ENCODE results near the gene NF1.

Gene NF1

DNA sequence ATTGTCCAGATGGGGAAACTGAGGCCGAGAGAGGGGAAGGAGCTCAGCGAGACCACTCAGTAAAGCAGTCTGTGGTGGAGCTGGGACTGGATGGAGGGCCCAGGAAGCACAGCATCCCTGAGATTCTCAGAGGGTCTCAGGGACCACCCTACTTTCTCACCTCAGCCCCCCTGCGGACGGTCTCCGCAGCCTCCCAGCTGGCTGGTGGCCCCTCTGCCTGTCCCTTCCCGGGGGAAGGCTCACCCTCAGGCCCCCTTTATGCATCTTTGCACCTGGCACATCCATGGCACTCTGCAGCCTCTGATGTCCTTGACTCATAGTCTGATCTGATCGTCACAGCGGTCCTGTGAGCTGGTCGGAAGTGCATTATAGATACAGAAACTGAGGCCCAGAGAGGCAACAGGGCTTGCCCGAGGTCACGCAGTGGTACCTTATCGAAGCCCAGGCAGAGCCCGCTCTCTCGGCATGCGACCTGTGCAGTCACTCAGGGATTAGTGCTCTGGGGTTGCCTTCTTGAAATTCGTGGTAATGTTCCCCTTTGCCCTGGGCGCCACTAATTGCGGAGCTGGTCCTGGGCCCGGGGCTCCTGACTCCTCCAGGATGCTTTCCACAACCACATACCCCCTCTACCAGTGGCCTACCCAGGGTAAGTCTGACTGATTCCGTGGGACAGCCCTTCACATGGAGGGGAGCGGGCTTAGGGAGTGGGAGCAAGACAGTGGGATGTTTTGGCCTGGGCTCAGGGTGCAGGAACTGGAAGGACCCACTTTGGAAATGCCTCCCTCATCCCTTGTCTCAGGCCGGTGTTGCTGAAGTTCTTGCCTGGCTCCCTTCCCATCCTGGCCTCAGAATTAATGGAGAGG is 321.1 kb downstream of the NF1 start:
- no peak for DNase-seq

DNA sequence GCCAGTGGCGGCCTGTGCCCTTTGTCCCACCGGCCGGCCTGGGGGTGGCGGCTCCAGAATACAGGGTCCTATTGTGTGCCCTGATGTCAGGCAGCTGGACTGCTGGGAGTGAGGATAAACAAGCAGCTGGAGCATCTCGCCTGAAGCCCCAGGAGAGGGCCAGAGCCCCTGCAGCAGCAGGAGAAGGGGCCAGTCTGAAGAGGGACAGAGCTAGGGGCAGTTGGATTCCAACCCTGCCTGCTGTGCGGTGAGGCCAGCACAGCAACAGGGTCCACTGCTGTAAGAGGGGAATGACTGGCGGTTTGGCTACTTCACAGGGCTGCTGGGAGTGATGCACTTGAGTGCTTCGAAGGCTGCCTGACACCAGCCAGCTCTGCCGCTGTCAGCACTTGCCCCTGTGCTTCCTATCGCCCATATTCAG is 321.7 kb downstream of the NF1 start:
- no peak for DNase-seq

DNA sequence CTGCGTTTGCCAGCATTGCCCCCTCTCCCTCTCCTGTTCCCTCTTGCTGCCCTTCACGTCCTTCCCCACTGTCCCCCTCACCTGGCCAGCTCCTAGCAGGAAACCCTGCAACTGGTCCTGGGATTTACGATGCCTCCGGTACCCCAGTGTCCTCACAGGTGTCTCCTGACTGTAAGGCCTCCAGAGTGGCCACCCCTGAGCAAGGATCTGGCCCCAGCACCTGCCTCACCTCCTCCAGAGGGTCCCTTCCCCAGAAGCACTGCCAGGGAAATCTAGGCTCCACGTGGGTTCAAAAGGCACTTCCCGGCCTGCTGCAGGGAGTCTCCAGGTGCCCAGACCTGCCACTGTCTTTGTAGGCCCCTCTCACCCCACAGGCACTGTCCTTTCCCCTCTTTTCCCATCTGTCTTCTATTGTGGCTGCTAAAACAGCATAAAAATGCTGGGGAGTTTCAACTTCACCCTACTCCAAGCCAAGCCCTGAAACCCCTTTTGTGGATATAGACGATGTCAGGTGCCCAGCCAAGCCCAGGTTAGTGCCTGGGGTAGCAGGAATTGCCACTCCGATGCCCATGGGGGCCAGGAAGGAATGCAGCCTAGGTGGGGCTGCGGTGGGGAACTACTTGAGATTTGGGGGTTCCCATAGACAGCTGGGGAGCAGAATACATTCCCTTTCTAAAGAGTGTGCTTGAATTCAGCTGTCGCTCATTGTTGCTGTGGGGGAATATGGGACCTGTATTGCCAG is 322.4 kb downstream of the NF1 start:
- no peak for DNase-seq

DNA sequence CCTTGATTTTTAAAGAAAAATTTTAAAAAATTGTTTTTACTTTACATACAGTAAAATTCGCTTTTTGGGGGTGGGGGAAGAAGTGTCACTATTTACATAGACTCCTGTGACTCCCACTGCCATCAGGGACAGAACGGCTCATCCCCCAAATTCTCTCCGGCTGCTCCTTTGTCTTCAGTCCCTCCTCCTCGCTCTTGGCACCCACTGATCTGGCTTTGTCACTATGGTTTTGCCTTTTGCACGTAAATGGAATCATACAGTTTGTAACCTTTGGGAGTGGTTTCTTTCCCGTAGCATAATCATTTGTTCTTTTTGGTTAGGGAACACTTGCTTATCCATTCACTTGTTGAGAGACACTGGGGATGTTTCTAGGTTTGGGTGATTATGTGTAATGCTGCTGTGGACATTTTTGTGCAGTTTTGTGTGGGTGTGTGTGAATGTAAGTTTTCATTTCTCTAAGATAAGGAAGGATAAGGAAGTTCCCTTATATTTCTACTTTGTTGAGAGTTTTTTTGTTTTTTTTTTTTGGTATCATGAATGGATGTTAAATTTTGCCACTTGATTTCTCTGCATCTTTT is 324.1 kb downstream of the NF1 start:
- DNase-seq: no peak

DNA sequence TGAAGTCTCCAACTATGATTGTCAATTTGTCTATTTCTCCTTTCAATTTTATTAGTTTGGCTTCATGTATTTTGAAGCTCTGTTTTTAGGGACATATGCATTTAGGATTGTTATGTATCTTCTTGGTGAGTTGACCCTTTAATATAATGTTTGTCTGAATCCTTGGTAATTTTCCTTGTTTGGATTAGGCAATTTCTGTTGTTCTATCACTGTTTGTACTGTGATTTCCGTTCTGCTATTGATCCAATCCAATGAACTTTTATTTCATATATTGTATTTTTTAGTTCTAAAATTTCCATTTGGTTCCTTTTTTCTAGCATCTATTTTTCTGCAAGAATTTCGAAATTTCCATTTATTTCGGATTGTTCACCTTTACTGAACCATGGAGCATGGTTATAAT is 327.7 kb downstream of the NF1 start:
- no peak for DNase-seq

DNA sequence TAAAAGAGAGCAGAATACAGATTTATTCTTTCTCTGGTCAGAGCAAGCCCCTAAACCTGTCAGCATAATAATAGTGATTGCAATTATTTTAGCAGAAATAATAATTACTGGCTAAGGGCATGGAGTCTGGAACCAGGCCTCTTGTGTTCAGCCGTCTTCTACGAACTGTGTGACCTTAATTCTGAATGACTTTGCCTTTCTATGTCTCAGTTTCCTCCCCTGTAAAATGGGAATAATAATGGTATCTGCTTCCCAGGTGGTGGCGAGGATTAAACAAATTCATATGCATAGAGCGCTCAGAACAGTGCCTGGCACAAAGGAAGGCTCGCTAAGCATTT is 330.1 kb downstream of the NF1 start:
- DNase-seq: no peak

DNA sequence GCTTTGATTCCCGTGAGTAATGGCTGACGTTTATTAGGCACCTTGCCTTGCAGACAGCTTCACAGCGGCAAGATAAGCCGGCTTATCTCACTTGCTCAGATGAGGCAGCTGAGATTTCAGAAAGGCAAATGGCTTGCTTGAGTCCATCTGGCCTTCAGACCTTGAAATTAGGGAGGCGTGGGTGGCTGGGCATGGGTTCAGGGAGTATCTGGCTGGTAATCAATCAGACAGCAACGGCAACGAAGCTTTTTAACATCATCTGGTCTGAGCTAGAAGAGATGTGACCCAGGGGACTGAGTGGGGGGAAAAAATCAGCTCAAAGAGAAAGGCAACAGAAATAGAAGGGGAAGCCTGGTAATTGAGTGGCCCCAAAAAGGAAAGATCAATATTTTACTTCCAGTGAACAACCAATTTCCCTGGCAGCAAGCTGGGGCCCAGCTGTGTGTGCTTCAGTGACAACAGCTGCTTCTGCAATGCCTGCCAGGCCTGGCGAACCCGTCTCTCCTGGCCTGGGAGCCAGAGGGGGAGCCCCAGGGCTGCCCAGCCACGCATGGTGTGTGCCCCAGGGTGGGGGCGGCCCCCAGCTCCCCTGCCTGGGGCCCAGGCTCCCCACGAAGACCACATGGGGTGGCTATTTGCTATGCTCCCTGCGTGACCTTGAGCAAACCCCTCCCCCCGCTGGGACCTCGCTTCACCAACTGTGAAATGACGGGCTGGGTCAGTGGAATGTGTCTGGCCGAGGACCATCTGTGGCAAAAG is 330.7 kb downstream of the NF1 start:
- DNase-seq: no peak
